ENCODE measurements around the gene PPM1D. TPM values are rescaled to one million over a fixed set of nuclear protein-coding genes. Genes with fewer than 3 reads are reported as not detected.
"Not testable (repeated sequence)": the region's sequence is repeated elsewhere in the genome, so short reads cannot be mapped to it uniquely, and the experiment has no call there.

The PPM1D gene
- total and polyA plus RNA-seq, 10 donors, result 2.7 to 19.8 (median 16.1) TPM

GRCh38 chr17:60665602-60666001, 65.6 kb downstream of the PPM1D start:
- Histone ChIP-seq H3K27ac (no peak overlapping the region), H3K27me3 (replicated peaks in 1 of 7) (no peaks in the 10 kb centered on the region), H3K9me3 (no peaks in the 10 kb centered on the region), H3K36me3 (peaks cover 0 to 54% (median 23%) of the 10 kb centered on the region in 6 donors), H3K4me1 (no peaks in the 10 kb centered on the region), H3K4me3 (no peak overlapping the region)
- intact Hi-C loops (cut with DNase I; ENCODE audit: low total_unique reads), result no loop called here
- WGBS, 5 donors, result 80 to 92% (median 88%) methylated on average over 5 of the region's 5 CpGs
- TF ChIP-seq POLR2A (IDR thresholded peaks at IDR 0.05) (no peak), POLR2AphosphoS5 (IDR thresholded peaks at IDR 0.05) (no peak)
- TF ChIP-seq, protein P1, sequence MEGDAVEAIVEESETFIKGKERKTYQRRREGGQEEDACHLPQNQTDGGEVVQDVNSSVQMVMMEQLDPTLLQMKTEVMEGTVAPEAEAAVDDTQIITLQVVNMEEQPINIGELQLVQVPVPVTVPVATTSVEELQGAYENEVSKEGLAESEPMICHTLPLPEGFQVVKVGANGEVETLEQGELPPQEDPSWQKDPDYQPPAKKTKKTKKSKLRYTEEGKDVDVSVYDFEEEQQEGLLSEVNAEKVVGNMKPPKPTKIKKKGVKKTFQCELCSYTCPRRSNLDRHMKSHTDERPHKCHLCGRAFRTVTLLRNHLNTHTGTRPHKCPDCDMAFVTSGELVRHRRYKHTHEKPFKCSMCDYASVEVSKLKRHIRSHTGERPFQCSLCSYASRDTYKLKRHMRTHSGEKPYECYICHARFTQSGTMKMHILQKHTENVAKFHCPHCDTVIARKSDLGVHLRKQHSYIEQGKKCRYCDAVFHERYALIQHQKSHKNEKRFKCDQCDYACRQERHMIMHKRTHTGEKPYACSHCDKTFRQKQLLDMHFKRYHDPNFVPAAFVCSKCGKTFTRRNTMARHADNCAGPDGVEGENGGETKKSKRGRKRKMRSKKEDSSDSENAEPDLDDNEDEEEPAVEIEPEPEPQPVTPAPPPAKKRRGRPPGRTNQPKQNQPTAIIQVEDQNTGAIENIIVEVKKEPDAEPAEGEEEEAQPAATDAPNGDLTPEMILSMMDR (IDR thresholded peaks at IDR 0.05 in 8 of 11, conservative IDR thresholded peaks at IDR 0.05 in 3 of 11), result no peak
- no peak for DNase-seq

- H3K27me3 ChIP-seq (replicated peaks in 1 of 7); DNase-seq; H3K27ac ChIP-seq; H3K4me3 ChIP-seq; intact Hi-C loops (cut with DNase I; ENCODE audit: low total_unique reads); H3K4me1 ChIP-seq; H3K9me3 ChIP-seq: not testable (repeated sequence)
- 79 to 91% (median 86%) methylated on average over 7 of the region's 7 CpGs for WGBS, 5 donors
- H3K36me3 ChIP-seq, result peaks cover 0 to 35% (median 14%) of the 10 kb centered on the region in 6 donors
Observed at GRCh38 chr17:60668741-60669140, 68.7 kb downstream of the PPM1D start.

GRCh38 chr17:60671482-60671881, 71.5 kb downstream of the PPM1D start:
- no peak for DNase-seq
- Histone ChIP-seq H3K27ac (no peak overlapping the region), H3K9me3 (peaks cover 0 to 5% (median 0%) of the 10 kb centered on the region in 8 donors), H3K4me3 (no peak overlapping the region), H3K27me3 (replicated peaks in 1 of 7) (no peaks in the 10 kb centered on the region), H3K4me1 (peaks cover 0 to 5% (median 3%) of the 10 kb centered on the region in 6 donors), H3K36me3 (peaks cover 0 to 8% (median under 1%) of the 10 kb centered on the region in 6 donors)
- intact Hi-C loops (cut with DNase I; ENCODE audit: low total_unique reads), result no loop called here
- WGBS, 5 donors, result 55 to 72% (median 60%) methylated on average over 2 of the region's 2 CpGs
- TF ChIP-seq, protein P1 (IDR thresholded peaks at IDR 0.05 in 8 of 11, conservative IDR thresholded peaks at IDR 0.05 in 3 of 11), result no peak
- no peak for TF ChIP-seq POLR2AphosphoS5 (IDR thresholded peaks at IDR 0.05)

DNA sequence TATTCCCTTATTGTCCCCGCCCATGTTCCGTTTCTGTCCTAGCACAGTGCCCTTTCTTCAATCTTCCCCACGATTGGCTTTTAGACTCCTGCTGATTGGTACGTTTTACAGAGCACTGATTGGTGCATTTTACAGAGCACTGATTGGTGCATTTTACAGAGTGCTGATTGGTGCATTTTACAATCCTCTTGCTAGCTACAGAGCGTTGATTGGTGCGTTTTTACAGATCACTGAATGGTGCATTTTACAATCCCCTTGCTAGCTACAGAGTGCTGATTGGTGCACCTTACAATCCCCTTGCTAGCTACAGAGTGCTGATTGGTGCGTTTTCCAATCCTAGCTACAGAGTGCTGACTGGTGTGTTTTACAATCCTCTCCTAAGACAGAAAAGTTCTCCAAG, 74.6 kb downstream of the PPM1D start:
- H3K4me3 ChIP-seq; intact Hi-C loops (cut with DNase I; ENCODE audit: low total_unique reads); H3K36me3 ChIP-seq; H3K27me3 ChIP-seq (replicated peaks in 1 of 7); H3K9me3 ChIP-seq; H3K27ac ChIP-seq; DNase-seq: not testable (repeated sequence)
- peaks cover 4 to 23% (median 18%) of the 10 kb centered on the region in 6 donors for H3K4me1 ChIP-seq
- WGBS, 5 donors, result 86 to 93% (median 91%) methylated on average over 7 of the region's 7 CpGs

DNA sequence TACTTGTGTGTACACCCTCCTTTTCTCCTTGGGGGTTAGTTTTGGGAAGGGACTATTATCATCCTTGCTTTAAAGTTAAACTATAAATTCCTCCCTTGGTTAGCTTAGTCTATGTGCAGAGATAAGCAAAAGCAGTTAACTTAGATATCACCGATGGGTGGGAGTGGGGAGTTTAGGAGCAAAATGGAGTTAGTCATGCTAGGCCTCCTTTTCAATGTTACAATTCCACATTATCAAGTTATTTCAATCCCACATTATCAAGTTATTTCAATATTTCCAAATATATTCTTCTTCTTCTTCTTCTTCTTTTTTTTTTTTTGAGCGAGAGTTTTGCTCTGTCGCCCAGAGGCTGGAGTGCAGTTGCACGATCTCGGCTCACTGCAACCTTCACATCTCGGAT, 76.0 kb downstream of the PPM1D start:
- H3K4me3 ChIP-seq, result no peak overlapping the region
- intact Hi-C loops (cut with DNase I; ENCODE audit: low total_unique reads), result no loop called here
- 94 to 99% (median 97%) methylated on average over 6 of the region's 6 CpGs for WGBS, 5 donors
- H3K36me3 ChIP-seq, result peaks cover 0 to 5% (median 0%) of the 10 kb centered on the region in 6 donors
- no peak overlapping the region for H3K27ac ChIP-seq
- TF ChIP-seq POLR2A (IDR thresholded peaks at IDR 0.05) (no peak), POLR2AphosphoS5 (IDR thresholded peaks at IDR 0.05) (no peak)
- TF ChIP-seq, protein P1 (IDR thresholded peaks at IDR 0.05 in 8 of 11, conservative IDR thresholded peaks at IDR 0.05 in 3 of 11), result no peak
- no peak for DNase-seq
- peaks cover 0 to 5% (median 0%) of the 10 kb centered on the region in 8 donors for H3K9me3 ChIP-seq
- H3K27me3 ChIP-seq (replicated peaks in 1 of 7), result no peaks in the 10 kb centered on the region
- peaks cover 4 to 23% (median 18%) of the 10 kb centered on the region in 6 donors for H3K4me1 ChIP-seq
